Right renal pelvis (tissue), 4 donors: ENCODE results near the gene KSR1. TPM values are rescaled to one million over a fixed set of nuclear protein-coding genes. Genes with fewer than 3 reads are reported as not detected.
"Not testable (repeated sequence)": the region's sequence is repeated elsewhere in the genome, so short reads cannot be mapped to it uniquely, and the experiment has no call there.

Experiments used
- DNase-seq, 4 donors: peaks; one replicate each; pipeline ENCODE4 v3.0.0-alpha.2; 2013; ENCODE audit warnings: low read depth in 4 of 4, low spot score in 3 of 4, missing footprints in 1 of 4
- polyA plus RNA-seq, 4 donors: library from polyadenylated mRNA; unstranded; fragments of 120-200 nt; gene quantifications; one replicate each; pipeline ENCODE4 v1.2.1, GENCODE V29; 2013; ENCODE audit not compliant: insufficient read length in 4 of 4

KSR1 gene
- polyA plus RNA-seq, 4 donors = 41.7 to 54.6 (median 48.1) TPM

GRCh38 chr17:27425991-27426390 lies 30.3 kb upstream of the KSR1 start:
- DNase-seq = no peak

- not testable (repeated sequence) for DNase-seq
Observed at GRCh38 chr17:27426471-27426870, 29.8 kb upstream of the KSR1 start.

GRCh38 chr17:27427166-27427862 lies 28.9 kb upstream of the KSR1 start:
- DNase-seq = not testable (repeated sequence)

- no peak for DNase-seq
Observed at GRCh38 chr17:27428781-27429505, 27.3 kb upstream of the KSR1 start.

- DNase-seq = no peak
Observed at GRCh38 chr17:27429666-27430382, 26.4 kb upstream of the KSR1 start.

- DNase-seq = no peak
Observed at GRCh38 chr17:27430383-27430840, 25.8 kb upstream of the KSR1 start.

GRCh38 chr17:27430882-27431491 lies 25.3 kb upstream of the KSR1 start:
- peak in 1 of 4 donors; percentile 4 for DNase-seq

GRCh38 chr17:27433521-27433920 lies 22.7 kb upstream of the KSR1 start:
- no peak for DNase-seq

GRCh38 chr17:27435431-27436070 lies 20.7 kb upstream of the KSR1 start:
- DNase-seq = not testable (repeated sequence)

GRCh38 chr17:27438348-27438998 lies 17.8 kb upstream of the KSR1 start:
- DNase-seq = no peak

GRCh38 chr17:27439342-27439741 lies 16.9 kb upstream of the KSR1 start:
- DNase-seq = no peak

GRCh38 chr17:27442702-27443101 lies 13.5 kb upstream of the KSR1 start:
- no peak for DNase-seq

GRCh38 chr17:27443491-27443890 lies 12.8 kb upstream of the KSR1 start:
- no peak for DNase-seq

- no peak for DNase-seq
Observed at GRCh38 chr17:27445971-27446370, 10.3 kb upstream of the KSR1 start.

- no peak for DNase-seq
Observed at GRCh38 chr17:27446569-27447301, 9.5 kb upstream of the KSR1 start.

GRCh38 chr17:27448534-27448933 lies 7.7 kb upstream of the KSR1 start:
- not testable (repeated sequence) for DNase-seq

- no peak for DNase-seq
Observed at GRCh38 chr17:27449541-27449940, 6.7 kb upstream of the KSR1 start.

- no peak for DNase-seq
Observed at GRCh38 chr17:27449988-27450387, 6.3 kb upstream of the KSR1 start.

- no peak for DNase-seq
Observed at GRCh38 chr17:27450416-27450815, 5.8 kb upstream of the KSR1 start.
